ENCODE results near the gene AIFM1.

- TF ChIP-seq CEBPB (IDR thresholded peaks at IDR 0.05) (no peak), YY1 (IDR thresholded peaks at IDR 0.05; ENCODE audit: low read depth) (no peak), REST (IDR thresholded peaks at IDR 0.05; ENCODE audit: low read depth) (no peak), EP300 (IDR thresholded peaks at IDR 0.05; ENCODE audit: borderline replicate concordance) (no peak), USF1 (IDR thresholded peaks at IDR 0.05) (no peak), RAD21 (IDR thresholded peaks at IDR 0.05; ENCODE audit: low read depth) (no peak), ZBTB7A (IDR thresholded peaks at IDR 0.05; ENCODE audit: low read depth) (no peak), CREB1 (IDR thresholded peaks at IDR 0.05; ENCODE audit: low read depth) (no peak)
These were observed 6.6 kb upstream of the AIFM1 start for GRCh38 chrX:130172127-130172845.

Measured in Ishikawa (cell line).